LNCAP (cell line): ENCODE measurements around the gene LATS2.

ENCODE experiments used
- TF ChIP-seq, protein P1 (sequence below): fragments of 450-650 bp; IDR thresholded peaks from 2 replicates; pipeline ENCODE4 v1.5.1; 2017; ENCODE audit warnings: mild to moderate bottlenecking

The LATS2 gene

DNA sequence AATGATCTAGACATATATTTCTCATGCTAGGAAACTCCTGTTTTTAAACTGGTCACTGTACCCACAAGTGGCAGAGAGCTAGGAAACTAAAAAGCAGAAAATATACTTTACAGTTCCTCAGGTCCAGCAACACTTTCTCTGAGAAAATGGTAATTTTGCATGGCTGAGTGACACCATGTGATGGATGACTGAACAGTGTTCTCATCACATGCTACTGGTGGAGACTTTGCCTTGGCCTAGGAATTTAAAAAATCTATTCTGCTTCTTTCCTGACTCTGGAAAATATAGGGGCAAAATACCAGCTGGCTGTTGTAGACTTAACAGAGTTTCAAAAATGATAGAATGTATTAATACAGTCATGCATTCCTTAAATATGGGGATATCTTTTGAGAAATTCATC lies 50.0 kb downstream of the LATS2 start:
- TF ChIP-seq, protein P1, sequence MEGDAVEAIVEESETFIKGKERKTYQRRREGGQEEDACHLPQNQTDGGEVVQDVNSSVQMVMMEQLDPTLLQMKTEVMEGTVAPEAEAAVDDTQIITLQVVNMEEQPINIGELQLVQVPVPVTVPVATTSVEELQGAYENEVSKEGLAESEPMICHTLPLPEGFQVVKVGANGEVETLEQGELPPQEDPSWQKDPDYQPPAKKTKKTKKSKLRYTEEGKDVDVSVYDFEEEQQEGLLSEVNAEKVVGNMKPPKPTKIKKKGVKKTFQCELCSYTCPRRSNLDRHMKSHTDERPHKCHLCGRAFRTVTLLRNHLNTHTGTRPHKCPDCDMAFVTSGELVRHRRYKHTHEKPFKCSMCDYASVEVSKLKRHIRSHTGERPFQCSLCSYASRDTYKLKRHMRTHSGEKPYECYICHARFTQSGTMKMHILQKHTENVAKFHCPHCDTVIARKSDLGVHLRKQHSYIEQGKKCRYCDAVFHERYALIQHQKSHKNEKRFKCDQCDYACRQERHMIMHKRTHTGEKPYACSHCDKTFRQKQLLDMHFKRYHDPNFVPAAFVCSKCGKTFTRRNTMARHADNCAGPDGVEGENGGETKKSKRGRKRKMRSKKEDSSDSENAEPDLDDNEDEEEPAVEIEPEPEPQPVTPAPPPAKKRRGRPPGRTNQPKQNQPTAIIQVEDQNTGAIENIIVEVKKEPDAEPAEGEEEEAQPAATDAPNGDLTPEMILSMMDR: no peak

DNA sequence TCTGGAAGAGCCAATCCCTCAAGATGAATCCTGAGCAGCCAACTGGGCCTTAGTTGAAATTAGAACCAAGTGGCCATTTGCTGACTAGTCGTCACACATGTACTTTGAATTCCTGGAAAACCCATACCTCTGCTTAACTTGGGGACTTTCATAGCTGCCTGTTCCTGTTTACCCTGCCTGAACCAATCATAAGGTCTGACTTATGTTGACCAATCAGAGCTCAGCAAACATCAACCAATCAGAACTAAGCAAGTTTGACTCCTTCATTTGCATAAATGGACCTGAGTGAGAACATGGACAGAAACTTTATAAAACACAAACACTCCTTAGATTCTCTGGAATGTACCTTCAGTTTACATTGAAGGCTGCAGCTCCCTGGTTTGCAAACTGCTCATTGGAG lies 50.8 kb downstream of the LATS2 start:
- TF ChIP-seq, protein P1: no peak

DNA sequence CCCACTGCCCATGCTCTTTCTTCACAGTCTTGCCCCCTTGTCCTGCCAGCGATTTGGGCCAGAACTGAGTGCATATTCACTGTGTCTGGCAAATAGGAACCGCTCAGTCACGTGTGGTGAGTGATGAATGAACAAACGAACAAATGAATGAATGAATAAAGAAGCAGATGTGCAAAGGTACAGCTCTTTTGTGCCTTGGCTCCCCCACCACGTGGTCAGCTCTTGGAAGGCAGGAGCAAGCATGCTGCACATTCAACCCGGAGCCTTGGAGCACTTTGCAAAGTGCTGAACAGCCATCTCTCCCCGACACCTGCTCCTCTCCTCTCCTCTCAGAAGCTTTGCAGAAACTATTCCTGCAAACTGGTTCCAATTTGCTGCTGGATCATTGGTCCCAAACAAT lies 52.4 kb downstream of the LATS2 start:
- TF ChIP-seq, protein P1: no peak

DNA sequence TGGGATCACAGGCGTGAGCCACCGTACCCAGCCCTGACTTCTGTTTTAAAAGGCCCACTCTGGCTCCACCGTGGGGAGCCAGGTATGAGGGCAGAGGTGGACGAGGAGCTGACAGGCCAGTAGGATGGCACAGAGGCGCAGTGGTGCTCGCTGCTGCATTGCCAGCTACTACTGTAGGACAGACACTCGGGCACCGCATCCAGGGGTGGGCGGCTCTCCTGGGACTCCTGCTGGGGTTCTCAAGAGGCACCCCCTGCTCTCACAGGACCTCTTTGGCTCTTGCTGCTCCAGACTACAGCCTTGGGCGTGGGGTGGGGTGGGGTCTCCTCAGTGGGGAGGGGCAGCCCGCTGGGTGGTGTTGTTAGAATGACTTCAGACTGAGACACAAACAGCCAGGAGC lies 53.4 kb downstream of the LATS2 start:
- TF ChIP-seq, protein P1: no peak

DNA sequence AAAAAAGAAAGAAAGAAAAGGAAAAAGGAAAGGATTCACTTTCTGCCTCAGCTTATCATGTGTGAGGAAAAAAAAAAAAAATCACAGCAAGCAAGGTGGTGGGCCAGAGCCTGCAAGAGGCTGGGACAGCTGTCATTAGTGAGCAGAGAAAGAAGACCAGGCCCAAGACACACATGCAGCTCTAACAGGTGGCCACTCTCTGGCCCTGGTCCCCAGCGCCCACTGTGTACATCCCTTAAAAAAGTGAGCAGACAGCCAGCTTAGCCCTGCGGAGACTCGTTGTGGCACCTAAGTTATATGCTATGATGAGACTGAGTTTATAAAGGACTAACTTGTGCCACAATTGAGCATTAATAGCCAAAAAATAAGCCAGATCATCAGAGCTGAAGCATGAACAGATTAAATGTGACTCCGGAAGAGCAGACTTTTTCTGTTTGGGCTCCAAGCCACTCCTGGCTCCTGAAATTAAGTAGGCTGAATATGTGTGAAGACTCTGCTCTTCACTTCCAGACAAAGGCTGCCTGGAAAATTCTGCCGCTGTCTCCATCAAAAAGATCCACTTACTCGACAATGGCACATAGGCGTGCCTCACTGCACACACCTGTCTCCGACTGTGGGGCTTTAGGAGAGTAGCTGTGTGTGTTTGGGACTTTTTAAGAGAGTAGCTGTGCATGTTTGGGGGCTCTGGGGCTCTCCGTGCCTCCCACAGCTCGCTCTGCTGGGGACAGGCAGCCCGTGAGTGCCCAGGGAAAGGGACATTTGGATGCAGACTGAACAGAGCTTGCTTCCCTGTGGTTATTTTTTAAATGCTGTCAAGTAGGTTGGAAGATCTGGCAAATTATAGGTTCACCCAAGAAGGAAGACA lies 55.0 kb downstream of the LATS2 start:
- TF ChIP-seq, protein P1: no peak

DNA sequence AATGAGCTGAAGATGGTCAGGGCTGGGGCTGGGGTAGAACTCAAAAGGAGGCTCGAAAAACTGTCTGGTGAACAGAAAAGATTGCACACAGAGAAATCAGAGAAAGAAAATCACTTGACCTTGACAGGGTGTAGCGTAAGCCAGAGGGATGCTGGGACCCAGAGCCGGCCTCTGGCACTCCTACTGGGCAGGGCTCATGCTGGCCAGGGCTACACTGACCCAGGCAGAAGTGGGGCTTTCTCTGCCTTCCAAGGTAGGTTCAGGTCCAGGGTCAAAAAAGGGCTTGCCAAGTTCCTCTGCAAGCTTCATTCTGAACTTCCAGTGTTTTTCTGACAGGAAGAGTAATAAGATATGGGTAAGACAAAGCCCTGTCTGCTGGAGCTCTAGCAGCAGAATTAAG lies 56.2 kb downstream of the LATS2 start:
- TF ChIP-seq, protein P1: no peak

DNA sequence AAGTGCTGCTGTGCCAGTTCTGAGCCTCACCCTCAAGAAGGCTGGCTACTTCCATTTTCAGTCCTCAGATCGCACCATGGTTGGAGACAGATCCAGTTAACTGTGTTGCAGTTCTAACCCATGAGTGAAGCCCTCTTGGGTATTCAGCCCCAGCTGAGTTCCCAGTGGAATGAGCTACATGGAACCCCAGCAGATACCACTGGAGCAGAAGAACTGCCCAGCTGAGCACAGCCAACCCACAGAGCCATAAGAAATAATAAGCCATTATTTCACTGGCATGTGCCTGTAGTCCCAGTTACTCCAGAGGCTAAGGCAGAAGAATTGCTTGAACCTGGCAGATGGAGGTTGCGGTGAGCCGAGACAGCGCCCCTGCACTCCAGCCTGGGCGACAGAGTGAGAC lies 59.9 kb downstream of the LATS2 start:
- TF ChIP-seq, protein P1: no peak
